GM23248 (cell line): ENCODE measurements around the gene KCNH4.

Source experiments
- EZH2 ChIP-seq: fragments of 200-600 bp; sonication (generic); IDR thresholded peaks from 2 replicates; pipeline ENCODE4 v1.6.1; 2018; ENCODE audit warnings: antibody characterized with exemption, mild to moderate bottlenecking; ENCODE audit not compliant: insufficient read depth, poor library complexity, severe bottlenecking
- EZH2phosphoT487 ChIP-seq: fragments of 200-600 bp; sonication (generic); IDR thresholded peaks from 2 replicates; pipeline ENCODE4 v1.6.1; 2018; ENCODE audit warnings: antibody characterized with exemption, moderate library complexity, mild to moderate bottlenecking, low read depth; ENCODE audit not compliant: insufficient read depth

GRCh38 chr17:42174126-42174783 lies 6.7 kb downstream of the KCNH4 start:
- no peak for TF ChIP-seq EZH2
- no peak for TF ChIP-seq EZH2phosphoT487
